Endothelial cell of umbilical vein (primary cell): ENCODE measurements around the gene MMP19. TPM values are rescaled to one million over a fixed set of nuclear protein-coding genes. Genes with fewer than 3 reads are reported as not detected.
"Not testable (repeated sequence)": the region's sequence is repeated elsewhere in the genome, so short reads cannot be mapped to it uniquely, and the experiment has no call there.

Experiments used
- BruUV-seq: library from RNA; stranded (reverse); fragments of 400-500 nt; replicated peaks from 2 replicates; lab custom pipeline; 2021; lab: Mats Ljungman, UMichigan
- CTCF ChIA-PET: fragments of 300-600, 350-600 bp; sonication (Branson Sonifier 250); formaldehyde crosslinking; loops from one replicate; lab custom pipeline; 2021; ENCODE audit warnings: antibody characterized with exemption, inconsistent platforms; lab: Charles Lee
- POLR2A ChIA-PET: fragments of 300-600, 350-600 bp; sonication (Branson Sonifier 250); formaldehyde crosslinking; loops from one replicate; lab custom pipeline; 2021; ENCODE audit warnings: antibody characterized with exemption, inconsistent platforms; lab: Charles Lee
- DNase-seq: peaks from one replicate; pipeline ENCODE4 v3.0.0-alpha.2; 2011; ENCODE audit warnings: low read depth, low spot score
- FAIRE-seq: peaks from 2 replicates; lab custom pipeline; 2011; peaks lifted over from hg19 to GRCh38; lab: Jason Lieb, UNC
- H2AFZ ChIP-seq: 2 replicates; pipeline ENCODE4 v1.6.0; 2012; ENCODE audit warnings: low read depth, low read length, control low read depth, inconsistent platforms
- H3K27ac ChIP-seq: 2 replicates; pipeline ENCODE4 v1.5.1; 2011; ENCODE audit warnings: low read depth, mild to moderate bottlenecking, control low read depth, low read length, moderate library complexity; ENCODE audit not compliant: insufficient read depth
- H3K27me3 ChIP-seq, 2 experiments: 2 replicates each; pipeline versions ENCODE4 v1.6.0 to v1.6.1; 2011; ENCODE audit warnings: low read length in 2 of 2, mixed read lengths in 1 of 2; ENCODE audit not compliant: control insufficient read depth in 2 of 2, insufficient read depth in 2 of 2
- H3K36me3 ChIP-seq, 2 experiments: 2 replicates in 1 of 2; 3 replicates in 1 of 2; pipeline ENCODE4 v1.5.1; 2011; ENCODE audit warnings: low read length in 2 of 2, mild to moderate bottlenecking in 1 of 2, moderate library complexity in 1 of 2; ENCODE audit not compliant: control insufficient read depth in 2 of 2, insufficient read depth in 2 of 2; ENCODE audit errors: extremely low read depth in 1 of 2
- H3K4me1 ChIP-seq: 3 replicates; pipeline ENCODE4 v1.5.1; 2011; ENCODE audit warnings: mild to moderate bottlenecking, low read length; ENCODE audit not compliant: control insufficient read depth, insufficient read depth; ENCODE audit errors: extremely low read depth
- H3K4me2 ChIP-seq: 2 replicates; pipeline ENCODE4 v1.6.1; 2011; ENCODE audit warnings: low read length, control low read depth, mixed read lengths; ENCODE audit not compliant: insufficient read depth
- H3K4me3 ChIP-seq, 3 experiments: fragments of 200-600 bp in 1 of 3; sonication (generic), shearing (Covaris generic) in 1 of 3; replicated peaks in 1 of 3; 2 replicates each; pipeline ENCODE4 v1.5.1; 2011 to 2016; ENCODE audit warnings: control low read depth in 3 of 3, low read length in 3 of 3, mild to moderate bottlenecking in 2 of 3, inconsistent platforms in 1 of 3, low read depth in 1 of 3, moderate library complexity in 1 of 3; ENCODE audit not compliant: insufficient read depth in 1 of 3
- H3K79me2 ChIP-seq: 2 replicates; pipeline ENCODE4 v1.6.0; 2012; ENCODE audit warnings: low read length, inconsistent platforms; ENCODE audit not compliant: control insufficient read depth, insufficient read depth
- H3K9ac ChIP-seq: replicated peaks from 2 replicates; pipeline ENCODE3; 2011; ENCODE audit warnings: low read length, control low read depth; ENCODE audit not compliant: insufficient read depth; ENCODE audit errors: extremely low read depth
- H3K9me1 ChIP-seq: replicated peaks from 3 replicates; pipeline ENCODE4 v1.6.0; 2011; ENCODE audit warnings: mild to moderate bottlenecking, low read length; ENCODE audit not compliant: control insufficient read depth, insufficient read depth; ENCODE audit errors: extremely low read depth
- H3K9me3 ChIP-seq: replicated peaks from 2 replicates; pipeline ENCODE4 v1.5.1; 2012; ENCODE audit warnings: low read length, inconsistent platforms; ENCODE audit not compliant: control insufficient read depth, insufficient read depth
- H4K20me1 ChIP-seq: replicated peaks from 2 replicates; pipeline ENCODE3; 2011; ENCODE audit warnings: mild to moderate bottlenecking, low read length; ENCODE audit not compliant: control insufficient read depth, insufficient read depth; ENCODE audit errors: extremely low read depth
- EZH2 ChIP-seq: IDR thresholded peaks from 2 replicates; pipeline ENCODE4 v1.6.1; 2012; ENCODE audit warnings: borderline replicate concordance, low read depth, mild to moderate bottlenecking, moderate library complexity, low read length, inconsistent platforms; ENCODE audit not compliant: severe bottlenecking
- FOS ChIP-seq: IDR thresholded peaks from 2 replicates; pipeline ENCODE4 v1.6.1; 2011; ENCODE audit warnings: mild to moderate bottlenecking, low read length, moderate library complexity, borderline replicate concordance; ENCODE audit not compliant: insufficient read depth
- GATA2 ChIP-seq: IDR thresholded peaks from 2 replicates; pipeline ENCODE4 v1.7.0; 2011; ENCODE audit warnings: low read depth, mild to moderate bottlenecking, moderate library complexity, mixed read lengths, low read length; ENCODE audit not compliant: insufficient read length, insufficient read depth
- JUN ChIP-seq: IDR thresholded peaks from 2 replicates; pipeline ENCODE4 v1.6.1; 2011; ENCODE audit warnings: borderline replicate concordance, low read depth; ENCODE audit not compliant: insufficient read length, insufficient read depth
- MYC ChIP-seq: IDR thresholded peaks from one replicate; pipeline ENCODE4 v1.6.1; 2011; ENCODE audit warnings: mild to moderate bottlenecking, low read depth, low read length
- POLR2A ChIP-seq: IDR thresholded peaks from 2 replicates; pipeline ENCODE4 v1.6.1; 2012; ENCODE audit warnings: low read depth, mild to moderate bottlenecking, control low read depth, low read length
- POLR2AphosphoS5 ChIP-seq: IDR thresholded peaks from 2 replicates; pipeline ENCODE4 v1.6.1; 2012; ENCODE audit warnings: low read depth, mild to moderate bottlenecking, control low read depth, low read length, moderate library complexity; ENCODE audit not compliant: insufficient read depth
- dilution Hi-C: fragments of 300-500 bp; cut with MboI; formaldehyde crosslinking; loops from one replicate; pipeline ENCODE4 v1.15.0; 2019; ENCODE audit warnings: low sequenced_read_pairs; ENCODE audit not compliant: extremely low pct_ligation_motif_present
- intact Hi-C: fragments of 100-400 bp; cut with micrococcal nuclease; formaldehyde crosslinking; loops from one replicate; pipeline ENCODE4 v1.10.0; 2022
- polyA plus RNA-seq, 4 experiments: library from polyadenylated mRNA; depleted of rRNA in 3 of 4; stranded (reverse) in 3 of 4; unstranded in 1 of 4; fragments of >200 nt; gene quantifications; 2 replicates each; pipeline versions ENCODE4 v1.2.1 to v1.2.3, GENCODE V29; 2011 to 2012; ENCODE audit warnings: missing spikeins in 1 of 4
- total RNA-seq: library from RNA; stranded (reverse); gene quantifications from 2 replicates; pipeline ENCODE4 v1.2.3, GENCODE V29; 2021
- TF ChIP-seq, protein P1 (sequence below): IDR thresholded peaks from 2 replicates; pipeline ENCODE4 v1.6.1; 2011; ENCODE audit not compliant: insufficient read depth, insufficient read length
- TF ChIP-seq, protein P2 (sequence below), 2 donors: IDR thresholded peaks; 1 replicate in 1 of 2; 2 replicates in 1 of 2; pipeline ENCODE4 v1.5.1; 2011; ENCODE audit warnings: low read length in 2 of 2, mild to moderate bottlenecking in 2 of 2, moderate library complexity in 2 of 2, control low read depth in 1 of 2, inconsistent platforms in 1 of 2, low read depth in 1 of 2; ENCODE audit not compliant: insufficient read depth in 1 of 2; ENCODE audit errors: extremely low read depth in 1 of 2

MMP19 gene
- total and polyA plus RNA-seq, 2 donors (not counting 3 experiments of a cell fraction or from before 2014, with no cell fraction given) = 0.31 to 1.6 TPM

DNA sequence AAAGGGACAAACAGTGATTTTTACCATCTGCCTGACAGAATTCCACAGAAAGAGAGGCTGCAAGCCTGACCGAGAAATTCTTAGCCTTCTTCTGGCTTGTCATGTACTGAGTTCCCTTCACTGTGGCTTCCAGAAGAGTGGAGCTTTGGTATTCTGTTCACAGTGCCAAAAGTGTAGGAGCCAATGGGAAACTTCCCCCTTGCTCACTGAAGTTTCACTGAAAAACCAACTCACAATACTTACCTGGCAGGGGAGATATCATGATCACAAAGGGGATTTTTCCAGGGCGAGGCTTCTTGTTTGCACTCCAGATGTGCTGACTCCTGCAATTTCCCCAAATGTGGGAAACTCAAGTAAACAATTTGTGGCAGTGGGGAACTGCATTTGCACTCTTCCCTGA lies 31.7 kb upstream of the MMP19 start:
- H3K27ac ChIP-seq = no peak overlapping the region
- no peak for FAIRE-seq
- CTCF ChIA-PET = no interaction called here
- BruUV-seq = no TSS peak
- no peak for TF ChIP-seq MYC
- TF ChIP-seq POLR2AphosphoS5 = no peak
- TF ChIP-seq GATA2 = no peak
- no peak for TF ChIP-seq JUN
- no peak for TF ChIP-seq EZH2
- TF ChIP-seq, protein P1, sequence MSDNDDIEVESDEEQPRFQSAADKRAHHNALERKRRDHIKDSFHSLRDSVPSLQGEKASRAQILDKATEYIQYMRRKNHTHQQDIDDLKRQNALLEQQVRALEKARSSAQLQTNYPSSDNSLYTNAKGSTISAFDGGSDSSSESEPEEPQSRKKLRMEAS = no peak
- TF ChIP-seq FOS = no peak
- no peak for TF ChIP-seq POLR2A
- TF ChIP-seq, protein P2, sequence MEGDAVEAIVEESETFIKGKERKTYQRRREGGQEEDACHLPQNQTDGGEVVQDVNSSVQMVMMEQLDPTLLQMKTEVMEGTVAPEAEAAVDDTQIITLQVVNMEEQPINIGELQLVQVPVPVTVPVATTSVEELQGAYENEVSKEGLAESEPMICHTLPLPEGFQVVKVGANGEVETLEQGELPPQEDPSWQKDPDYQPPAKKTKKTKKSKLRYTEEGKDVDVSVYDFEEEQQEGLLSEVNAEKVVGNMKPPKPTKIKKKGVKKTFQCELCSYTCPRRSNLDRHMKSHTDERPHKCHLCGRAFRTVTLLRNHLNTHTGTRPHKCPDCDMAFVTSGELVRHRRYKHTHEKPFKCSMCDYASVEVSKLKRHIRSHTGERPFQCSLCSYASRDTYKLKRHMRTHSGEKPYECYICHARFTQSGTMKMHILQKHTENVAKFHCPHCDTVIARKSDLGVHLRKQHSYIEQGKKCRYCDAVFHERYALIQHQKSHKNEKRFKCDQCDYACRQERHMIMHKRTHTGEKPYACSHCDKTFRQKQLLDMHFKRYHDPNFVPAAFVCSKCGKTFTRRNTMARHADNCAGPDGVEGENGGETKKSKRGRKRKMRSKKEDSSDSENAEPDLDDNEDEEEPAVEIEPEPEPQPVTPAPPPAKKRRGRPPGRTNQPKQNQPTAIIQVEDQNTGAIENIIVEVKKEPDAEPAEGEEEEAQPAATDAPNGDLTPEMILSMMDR (IDR thresholded peaks at IDR 0.05; ENCODE audit: extremely low read depth in 1 of 2, insufficient read depth in 1 of 2, low read depth in 1 of 2, low read length in 2 of 2) = no peak
- no peaks in the 10 kb centered on the region for H3K79me2 ChIP-seq
- H2AFZ ChIP-seq = no peak overlapping the region
- no peaks in the 10 kb centered on the region for H4K20me1 ChIP-seq
- POLR2A ChIA-PET = no interaction called here
- no peak for DNase-seq
- H3K4me2 ChIP-seq = no peak overlapping the region
- H3K4me3 ChIP-seq = no peak overlapping the region
- peaks cover 0 to 1% of the 10 kb centered on the region in 2 experiments for H3K27me3 ChIP-seq
- no peaks in the 10 kb centered on the region for H3K36me3 ChIP-seq
- H3K9ac ChIP-seq = no peak overlapping the region
- no peaks in the 10 kb centered on the region for H3K4me1 ChIP-seq
- no peaks in the 10 kb centered on the region for H3K9me3 ChIP-seq
- intact Hi-C loops = no loop called here
- dilution Hi-C loops = no loop called here
- H3K9me1 ChIP-seq = no peaks in the 10 kb centered on the region

DNA sequence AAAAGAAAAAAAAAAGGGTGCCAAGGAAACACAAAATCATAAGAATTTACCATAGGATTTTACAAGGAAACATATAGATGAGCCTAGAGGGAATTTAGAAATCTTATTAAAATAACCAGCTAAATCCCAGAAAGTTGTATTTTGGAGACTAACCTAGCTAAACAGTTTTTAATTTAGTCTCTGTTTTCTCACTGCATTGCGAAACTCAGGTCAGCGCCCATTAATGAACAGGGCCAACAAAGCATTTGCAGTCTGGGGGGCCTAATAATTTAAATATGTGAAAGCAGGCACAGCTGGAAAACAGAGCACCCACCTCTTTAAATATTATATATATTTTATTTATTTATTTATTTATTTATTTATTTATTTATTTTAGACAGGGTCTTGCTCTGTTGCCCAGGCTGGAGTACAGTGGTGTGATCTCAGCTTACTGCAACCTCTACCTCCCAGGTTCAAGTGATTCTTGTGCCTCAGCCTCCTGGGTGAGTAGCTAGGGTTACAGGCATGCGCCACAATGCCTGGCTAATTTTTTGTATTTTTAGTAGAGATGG lies 23.8 kb upstream of the MMP19 start:
- FAIRE-seq, H3K36me3 ChIP-seq, H3K9me3 ChIP-seq, H3K4me1 ChIP-seq, H2AFZ ChIP-seq, H3K4me2 ChIP-seq, BruUV-seq, POLR2A ChIA-PET, dilution Hi-C loops, DNase-seq, H4K20me1 ChIP-seq, H3K27me3 ChIP-seq, H3K9me1 ChIP-seq, H3K4me3 ChIP-seq, CTCF ChIA-PET, H3K9ac ChIP-seq, H3K79me2 ChIP-seq, H3K27ac ChIP-seq, intact Hi-C loops: not testable (repeated sequence)
